Neural cell (in vitro differentiated cells): ENCODE data around the gene IQGAP2.

Source experiments
- CTCF ChIP-seq: fragments of 450-650 bp; IDR thresholded peaks from 2 replicates; pipeline ENCODE4 v1.5.1; 2014; ENCODE audit warnings: antibody characterized with exemption, mild to moderate bottlenecking, moderate library complexity; ENCODE audit not compliant: poor library complexity, severe bottlenecking
- EZH2 ChIP-seq: fragments of 200-600, 300-800 bp; shearing (Covaris generic), sonication (generic); IDR thresholded peaks from 2 replicates; pipeline ENCODE4 v1.6.1; 2014; ENCODE audit warnings: antibody characterized with exemption, low read length, borderline replicate concordance, mild to moderate bottlenecking; ENCODE audit not compliant: insufficient read depth, poor library complexity, severe bottlenecking
- REST ChIP-seq: IDR thresholded peaks from 2 replicates; pipeline ENCODE4 v1.6.1; 2012; ENCODE audit warnings: borderline replicate concordance

- no peak for TF ChIP-seq REST
- TF ChIP-seq EZH2 = no peak
- no peak for TF ChIP-seq CTCF
Measured at GRCh38 chr5:76700571-76700970, 297.5 kb downstream of the IQGAP2 start.
